Fibroblast of the conjunctiva (primary cell): Measurements from ENCODE around the gene NOTCH1.

Experiments used
- DNase-seq: peaks from one replicate; pipeline ENCODE4 v3.0.0-alpha.2; 2010; ENCODE audit warnings: low read depth

The NOTCH1 gene

DNA sequence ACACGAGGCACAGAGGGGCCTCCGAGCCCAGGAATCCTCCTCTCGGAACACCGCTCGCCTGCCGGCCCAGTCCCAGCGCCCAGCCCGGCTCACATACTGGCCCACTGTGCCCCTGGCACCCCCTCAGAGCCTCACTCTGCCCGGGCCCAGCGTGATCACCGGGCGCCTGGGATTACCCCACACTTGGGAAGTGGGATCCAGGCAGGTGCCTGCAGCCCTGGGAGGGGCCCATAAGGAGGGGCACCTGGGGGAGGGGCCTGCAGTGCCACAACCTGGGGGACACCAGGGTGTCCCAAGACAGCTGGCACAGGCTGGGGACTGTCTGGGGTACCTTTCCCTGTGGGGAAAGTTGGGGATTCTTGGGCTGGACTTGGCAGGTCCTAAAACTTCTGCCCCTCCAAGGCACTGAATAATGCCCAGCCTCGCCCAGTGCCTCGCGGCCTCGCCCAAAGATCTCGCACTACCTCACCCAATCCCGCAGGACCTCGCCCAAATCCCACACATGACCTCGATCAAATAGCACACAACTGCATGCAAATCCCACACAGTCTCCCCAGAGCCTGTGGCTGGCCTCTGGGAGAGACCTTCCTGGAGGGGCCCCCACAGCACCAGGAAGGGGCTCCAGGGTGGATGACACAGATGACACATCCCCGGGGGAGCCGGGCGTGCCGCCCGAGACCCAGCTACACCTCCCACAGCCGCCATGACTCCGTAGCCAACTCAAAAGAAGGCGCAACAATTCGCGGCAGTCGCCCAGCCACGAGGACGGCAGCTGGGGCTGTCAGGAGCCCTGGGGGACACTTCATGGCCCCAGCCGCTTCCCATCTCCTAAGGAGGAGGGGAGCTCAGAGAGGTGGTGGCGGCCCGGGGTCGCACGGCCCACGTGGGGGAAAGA, 13.7 kb downstream of the NOTCH1 start:
- no peak for DNase-seq

GRCh38 chr9:136531186-136531903, 14.5 kb downstream of the NOTCH1 start:
- no peak for DNase-seq

DNA sequence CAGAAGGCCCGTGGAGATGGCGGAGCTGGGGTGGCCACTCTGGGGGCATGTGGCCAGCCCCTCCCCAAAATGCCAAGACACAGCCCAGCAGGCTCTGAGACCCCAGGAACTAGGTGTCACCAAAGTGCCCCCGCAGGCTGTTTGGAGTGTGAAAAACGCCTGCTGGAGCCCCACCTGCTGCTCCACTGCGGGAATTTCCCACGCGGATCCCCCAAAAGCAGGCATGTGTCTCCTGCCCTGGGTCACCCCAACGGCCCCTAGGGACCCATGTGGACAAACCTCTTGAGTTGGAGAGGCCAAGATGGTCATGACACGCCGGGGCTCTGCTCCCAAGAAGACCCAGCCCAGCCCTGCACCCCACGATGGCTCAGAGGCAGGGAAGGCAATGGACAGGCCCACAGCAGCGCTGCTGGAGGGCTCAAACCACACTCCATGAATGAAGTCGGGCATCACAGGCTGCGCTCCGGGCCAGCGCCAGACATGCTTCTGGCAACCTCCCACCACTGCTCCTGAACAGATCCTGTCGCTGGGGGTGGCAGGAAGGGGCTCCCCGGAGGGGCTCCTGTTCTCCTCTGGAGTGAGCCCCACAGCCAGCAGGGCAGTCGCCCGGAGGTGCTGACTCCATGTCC, 15.3 kb downstream of the NOTCH1 start:
- DNase-seq: no peak

DNA sequence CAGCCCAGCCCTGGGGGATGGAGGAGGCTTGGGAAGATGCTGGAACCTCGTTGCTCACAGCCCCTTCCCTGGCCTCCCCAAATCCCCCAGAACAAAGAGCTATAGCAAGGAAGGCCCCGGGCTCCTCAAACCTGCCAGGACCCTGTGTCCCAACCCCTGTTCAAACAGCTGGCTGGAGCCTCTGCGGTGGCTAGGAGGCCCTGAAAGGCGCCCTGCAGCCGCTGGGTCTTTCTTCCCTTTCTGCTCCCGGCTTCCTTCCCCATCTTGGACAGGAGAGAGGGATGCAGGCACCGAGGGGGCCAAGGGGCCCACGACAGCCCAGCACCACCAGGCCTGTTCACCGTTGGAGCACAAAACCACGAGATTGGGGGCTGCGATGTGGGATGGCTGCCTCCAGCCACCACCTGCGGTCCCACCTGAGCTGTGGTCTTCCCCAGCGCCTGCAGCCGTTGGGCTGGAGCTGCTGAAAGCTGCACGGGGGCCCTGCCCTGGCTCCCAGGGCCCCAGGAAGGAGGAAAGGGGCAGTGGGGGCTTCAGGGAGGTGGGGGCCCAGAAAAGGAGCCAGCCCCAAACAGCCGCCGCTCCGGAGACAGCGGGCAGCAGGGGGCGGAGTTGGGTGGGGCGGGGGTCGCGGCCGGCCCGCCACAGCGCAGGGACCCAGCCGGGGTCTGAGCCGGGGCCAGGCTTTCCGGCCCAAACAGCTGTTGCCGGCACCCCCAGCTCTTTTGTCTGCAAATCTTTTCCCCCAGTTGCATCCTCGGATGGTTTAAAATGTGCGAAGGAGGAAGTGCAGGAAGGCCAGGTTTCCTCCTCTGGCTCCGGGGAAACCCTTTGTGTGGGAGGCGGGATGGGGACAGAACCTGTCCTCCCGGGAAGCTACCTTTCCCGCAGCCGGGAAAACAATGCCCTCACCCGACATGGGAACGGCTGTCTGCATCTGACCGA, 16.1 kb downstream of the NOTCH1 start:
- DNase-seq: no peak

- no peak for DNase-seq
Observed at GRCh38 chr9:136528716-136529341, 17.0 kb downstream of the NOTCH1 start.

DNA sequence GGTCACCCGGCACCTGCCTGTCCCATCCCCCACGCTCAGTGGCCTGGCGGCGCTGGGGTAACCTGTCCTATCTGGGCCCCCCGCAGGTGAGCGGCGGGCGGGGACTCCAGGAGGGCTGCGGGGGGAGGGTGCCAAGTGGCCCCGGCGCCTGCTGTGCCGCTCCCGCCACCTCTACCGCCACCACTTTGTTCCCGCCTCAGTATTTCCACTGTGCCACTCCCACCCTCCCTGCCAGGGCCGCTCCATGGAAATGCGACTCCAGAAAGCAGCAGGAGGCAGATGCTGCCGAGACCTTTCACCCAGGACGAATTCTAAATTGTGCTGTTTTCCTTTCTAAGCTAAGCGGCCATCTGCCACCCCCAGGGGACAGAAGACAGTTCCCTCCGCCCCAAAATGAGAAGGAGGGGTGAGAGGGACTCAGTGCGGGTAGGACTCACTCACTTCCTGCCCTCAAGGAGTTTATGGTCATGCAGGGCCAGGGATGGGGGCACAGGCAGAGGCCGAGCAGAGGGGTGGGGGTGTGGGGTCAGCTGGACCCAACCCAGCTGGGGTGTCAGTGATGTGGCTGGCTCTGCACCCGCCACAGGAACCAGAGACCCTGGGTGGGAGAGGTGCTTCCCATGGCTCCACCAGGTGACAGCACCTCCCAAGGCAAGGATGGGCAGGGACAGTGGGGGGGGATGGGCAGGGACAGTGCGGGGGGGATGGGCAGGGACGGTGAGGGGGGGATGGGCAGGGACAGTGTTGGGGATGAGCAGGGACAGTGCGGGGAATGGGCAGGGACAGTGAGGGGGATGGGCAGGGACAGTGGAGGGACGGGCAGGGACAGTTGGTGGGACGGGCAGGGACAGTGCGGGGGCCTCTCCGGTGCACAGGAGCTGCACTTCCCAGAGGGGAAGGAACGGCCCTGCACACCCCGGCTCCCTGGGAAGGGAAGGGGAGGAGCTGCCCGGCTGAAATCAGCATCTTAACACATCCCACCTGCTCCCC, 17.8 kb downstream of the NOTCH1 start:
- no peak for DNase-seq

GRCh38 chr9:136527131-136527530, 18.7 kb downstream of the NOTCH1 start:
- no peak for DNase-seq

- DNase-seq: no peak
Observed at GRCh38 chr9:136526625-136527066, 19.2 kb downstream of the NOTCH1 start.

- no peak for DNase-seq
Observed at GRCh38 chr9:136525841-136526499, 19.9 kb downstream of the NOTCH1 start.

DNA sequence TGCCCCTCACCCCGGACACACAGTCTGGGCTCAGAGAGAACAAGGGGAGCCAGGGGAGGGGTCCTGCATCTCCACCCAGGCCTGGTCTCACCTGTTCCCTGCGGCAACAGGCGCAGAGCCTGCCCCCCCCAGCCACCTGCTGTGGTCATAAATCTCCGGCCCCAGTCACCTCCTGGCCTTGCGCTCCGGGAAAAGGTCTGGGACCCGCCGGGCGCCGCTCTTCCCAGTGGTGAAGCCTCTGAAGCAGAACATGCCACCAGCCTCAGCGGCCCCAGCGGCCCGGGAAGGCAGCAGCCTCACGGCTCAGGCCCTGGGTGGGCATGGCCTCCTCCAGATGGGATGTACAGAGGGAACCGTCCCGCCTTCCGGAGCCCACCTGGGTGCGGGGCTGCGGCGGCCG, 20.6 kb downstream of the NOTCH1 start:
- DNase-seq: no peak

DNA sequence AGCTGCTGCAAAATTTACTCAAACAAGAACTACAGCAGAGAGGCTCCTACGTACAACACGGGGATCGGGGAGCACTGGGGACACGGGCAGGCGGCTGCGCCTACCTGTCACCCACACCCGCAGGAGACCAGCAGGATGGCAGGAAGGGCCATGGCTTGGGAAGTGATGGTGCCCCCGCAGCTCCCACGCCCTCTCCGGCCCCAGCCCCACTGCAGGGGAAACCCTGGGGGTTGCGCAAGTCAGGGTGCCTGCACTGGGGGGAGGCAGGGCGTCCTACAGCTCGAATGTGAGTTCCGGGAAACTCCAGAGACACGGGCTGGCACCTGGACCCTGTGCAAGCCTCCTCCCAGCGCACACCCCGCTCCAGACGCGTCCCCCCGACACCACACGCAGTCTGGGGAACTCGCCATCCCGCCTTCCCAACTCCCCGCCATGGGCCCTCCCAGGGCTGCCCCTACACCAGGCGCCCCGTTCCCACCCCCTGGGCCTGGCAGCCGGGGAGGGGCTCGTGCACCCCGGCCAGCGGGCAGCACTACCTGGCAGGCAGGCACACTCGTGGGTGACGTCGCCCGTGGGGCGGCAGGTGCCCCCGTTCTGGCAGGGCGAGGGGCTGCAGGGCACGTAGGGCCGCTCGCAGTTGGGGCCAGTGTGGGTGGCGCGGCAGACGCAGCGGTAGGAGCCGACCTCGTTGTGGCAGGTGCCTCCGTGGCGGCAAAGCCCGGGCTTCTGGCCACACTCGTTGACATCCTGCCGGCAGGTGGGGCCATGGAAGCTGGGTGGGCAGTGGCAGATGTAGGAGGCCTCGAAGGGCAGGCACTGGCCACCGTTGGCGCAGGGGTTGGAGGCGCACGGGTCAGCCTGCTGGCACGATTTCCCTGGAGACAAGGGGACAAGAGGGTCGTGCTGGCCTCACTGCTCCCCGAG, 23.3 kb downstream of the NOTCH1 start:
- DNase-seq: no peak

DNA sequence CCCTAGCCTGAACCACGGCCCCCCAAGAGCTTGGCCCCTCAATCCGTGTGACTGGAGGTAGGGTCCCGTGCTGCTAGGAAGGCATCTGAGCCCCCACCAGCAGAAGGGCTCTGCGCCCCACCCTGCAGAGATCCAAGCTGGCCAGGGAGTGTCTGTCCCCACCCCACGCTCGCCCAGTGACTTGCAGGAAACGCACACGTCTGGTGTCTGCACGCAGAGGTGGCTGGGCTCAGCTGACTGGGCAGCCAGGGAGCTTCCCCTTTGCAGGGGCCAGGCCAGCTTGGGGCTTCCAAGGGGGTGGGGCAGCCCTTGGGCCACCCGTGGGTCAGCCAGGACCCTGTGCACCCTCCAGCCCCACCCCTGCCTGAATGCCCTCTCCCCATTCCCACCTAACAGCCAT, 24.3 kb downstream of the NOTCH1 start:
- DNase-seq: no peak

DNA sequence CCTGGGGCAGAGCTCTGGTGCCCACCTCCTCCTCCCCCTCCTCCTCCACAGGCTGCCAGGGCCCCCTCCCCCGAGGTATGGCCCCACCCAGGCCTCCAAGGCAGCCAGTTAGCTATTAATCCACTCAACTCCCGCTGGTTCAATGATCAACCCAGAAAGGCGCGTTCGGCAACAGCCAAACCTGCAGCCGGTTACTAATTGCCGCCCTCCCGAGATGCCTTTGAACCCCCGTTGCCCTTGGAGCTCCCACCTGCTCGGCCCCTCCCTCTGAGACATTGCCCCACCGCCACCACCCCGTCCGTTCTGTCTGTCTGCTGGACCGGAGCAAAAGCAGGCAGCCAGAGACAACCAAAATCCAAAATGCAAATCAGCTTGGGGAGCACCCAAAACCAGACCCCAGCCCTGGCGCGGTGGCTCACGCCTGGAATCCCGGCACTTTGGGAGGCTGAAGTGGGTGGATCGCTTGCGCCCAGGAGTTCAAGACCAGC, 25.8 kb downstream of the NOTCH1 start:
- no peak for DNase-seq

DNA sequence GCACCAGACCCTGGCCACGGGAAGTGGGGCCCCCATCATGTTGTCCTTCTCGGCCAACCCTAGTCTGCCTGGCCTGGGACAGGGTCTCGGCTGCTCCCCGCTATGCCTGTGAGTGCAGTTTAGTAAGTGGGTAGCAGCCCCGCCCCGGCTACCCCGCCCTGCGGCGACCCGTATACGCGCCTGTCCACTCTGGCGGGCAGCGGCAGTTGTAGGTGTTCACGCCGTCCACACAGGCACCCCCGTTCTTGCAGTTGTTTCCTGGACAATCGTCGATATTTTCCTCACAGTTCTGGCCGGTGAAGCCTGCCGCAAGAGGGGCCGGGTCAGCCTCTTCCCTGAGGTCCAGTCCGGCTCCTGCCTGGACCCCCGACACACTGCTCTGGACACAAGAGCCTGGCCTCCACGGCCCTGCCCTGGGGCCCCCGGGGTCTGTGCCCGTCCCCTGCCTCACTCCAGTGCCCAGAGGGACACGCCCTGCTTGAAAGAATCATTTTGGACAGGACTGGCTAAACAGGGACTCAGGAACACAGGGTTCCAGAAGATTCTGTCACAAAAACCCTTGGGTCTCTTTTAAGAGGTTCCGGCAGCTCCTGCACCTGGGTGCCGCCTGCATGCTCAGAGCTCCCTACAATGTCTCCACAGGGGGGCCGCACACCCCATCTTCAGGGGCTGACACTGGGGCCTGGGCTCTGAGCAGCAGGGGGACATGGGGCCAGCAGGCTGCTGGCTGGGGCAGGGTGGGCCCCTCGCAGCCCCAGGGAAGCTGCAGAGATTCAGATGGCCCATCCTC, 26.4 kb downstream of the NOTCH1 start:
- DNase-seq: no peak

- no peak for DNase-seq
Observed at GRCh38 chr9:136518623-136519022, 27.2 kb downstream of the NOTCH1 start.

GRCh38 chr9:136517950-136518349, 27.9 kb downstream of the NOTCH1 start:
- no peak for DNase-seq

- DNase-seq: no peak
Observed at GRCh38 chr9:136517012-136517743, 28.7 kb downstream of the NOTCH1 start.
